ENCODE results near the gene RAB3IL1. TPM values are rescaled to one million over a fixed set of nuclear protein-coding genes. Genes with fewer than 3 reads are reported as not detected.
A peak's percentile ranks its signal among the peaks of the same experiment; 100 is the strongest.

The RAB3IL1 gene
- total and polyA plus RNA-seq, 2 of the 13 experiments (the other 11 are each of a cell fraction or from before 2014, with no cell fraction given): 1.2 to 2.0 TPM

- TF ChIP-seq PPARG (CRISPR knock-in tag; conservative IDR thresholded peaks at IDR 0.05): no peak
- TF ChIP-seq SMYD3 (CRISPR knock-in tag; IDR thresholded peaks at IDR 0.05): no peak
- TF ChIP-seq HBP1 (CRISPR knock-in tag; IDR thresholded peaks at IDR 0.05; ENCODE audit: low read depth): no peak
- TF ChIP-seq E2F1 (CRISPR knock-in tag; IDR thresholded peaks at IDR 0.05): no peak
- no peak for TF ChIP-seq RBM22 (optimal IDR thresholded peaks at IDR 0.05; ENCODE audit: low read length)
- no peak for TF ChIP-seq NKX3-1 (CRISPR knock-in tag; IDR thresholded peaks at IDR 0.05)
- no peak for TF ChIP-seq GTF3A (CRISPR knock-in tag; conservative IDR thresholded peaks at IDR 0.05)
- TF ChIP-seq PHF5A (CRISPR knock-in tag; IDR thresholded peaks at IDR 0.05; ENCODE audit: low read depth, unreplicated experiment): no peak
- no peak for TF ChIP-seq SMAD9 (CRISPR knock-in tag; IDR thresholded peaks at IDR 0.05)
- TF ChIP-seq ZNF546 (CRISPR knock-in tag; conservative IDR thresholded peaks at IDR 0.05): no peak
- no peak for TF ChIP-seq ATF7 (IDR thresholded peaks at IDR 0.05)
- TF ChIP-seq ATF7 (CRISPR knock-in tag; IDR thresholded peaks at IDR 0.05): no peak
- no peak for TF ChIP-seq ZNF451 (CRISPR knock-in tag; IDR thresholded peaks at IDR 0.05)
- TF ChIP-seq GATAD2A (CRISPR knock-in tag; IDR thresholded peaks at IDR 0.05): peak; percentile 52
- no peak for TF ChIP-seq MTERF4 (CRISPR knock-in tag; IDR thresholded peaks at IDR 0.05)
- TF ChIP-seq SIN3B (IDR thresholded peaks at IDR 0.05; ENCODE audit: low read length): no peak
- TF ChIP-seq ZNF263 (CRISPR knock-in tag; IDR thresholded peaks at IDR 0.05): 0 out of 2 replicates have a peak, but pooled peaks have one; percentile 32
- TF ChIP-seq UBTF (CRISPR knock-in tag; IDR thresholded peaks at IDR 0.05): peak; percentile 30; the same call in 1 of the 2 replicates
- no peak for TF ChIP-seq RARG (CRISPR knock-in tag; IDR thresholded peaks at IDR 0.05; ENCODE audit: low read depth)
- TF ChIP-seq ZNF704 (CRISPR knock-in tag; IDR thresholded peaks at IDR 0.05; ENCODE audit: borderline replicate concordance): no peak
- peak; percentile 25; the same call in 1 of the 2 replicates for TF ChIP-seq ZFP91 (CRISPR knock-in tag; IDR thresholded peaks at IDR 0.05; ENCODE audit: borderline replicate concordance)
- no peak for TF ChIP-seq ZNF282 (IDR thresholded peaks at IDR 0.05; ENCODE audit: partially characterized antibody)
- peak; percentile 39; the same call in 1 of the 2 replicates for TF ChIP-seq ELF3 (CRISPR knock-in tag; IDR thresholded peaks at IDR 0.05)
Measured at GRCh38 chr11:61954851-61955421, 37.6 kb upstream of the RAB3IL1 start (continued).
